ENCODE measurements around the gene ASXL1.
"Not testable (repeated sequence)": the region's sequence is repeated elsewhere in the genome, so short reads cannot be mapped to it uniquely, and the experiment has no call there.

ASXL1 gene

GRCh38 chr20:32362901-32363364 lies 4.8 kb downstream of the ASXL1 start:
- no peak for DNase-seq (ENCODE audit: low read depth)

GRCh38 chr20:32363492-32363891 lies 5.4 kb downstream of the ASXL1 start:
- no peak for DNase-seq (ENCODE audit: low read depth)

GRCh38 chr20:32364554-32365208 lies 6.5 kb downstream of the ASXL1 start:
- DNase-seq (ENCODE audit: low read depth) = no peak

- no peak for DNase-seq (ENCODE audit: low read depth)
Measured at GRCh38 chr20:32365564-32365963, 7.4 kb downstream of the ASXL1 start.

GRCh38 chr20:32366380-32366779 lies 8.2 kb downstream of the ASXL1 start:
- DNase-seq (ENCODE audit: low read depth) = no peak

- DNase-seq (ENCODE audit: low read depth) = no peak
Measured at GRCh38 chr20:32368323-32368722, 10.2 kb downstream of the ASXL1 start.

- no peak for DNase-seq (ENCODE audit: low read depth)
Measured at GRCh38 chr20:32368925-32369324, 10.8 kb downstream of the ASXL1 start.

GRCh38 chr20:32370897-32371296 lies 12.8 kb downstream of the ASXL1 start:
- no peak for DNase-seq (ENCODE audit: low read depth)

GRCh38 chr20:32378461-32378860 lies 20.3 kb downstream of the ASXL1 start:
- DNase-seq (ENCODE audit: low read depth) = no peak

GRCh38 chr20:32380037-32380436 lies 21.9 kb downstream of the ASXL1 start:
- DNase-seq (ENCODE audit: low read depth) = not testable (repeated sequence)

- DNase-seq (ENCODE audit: low read depth) = no peak
Measured at GRCh38 chr20:32380745-32381144, 22.6 kb downstream of the ASXL1 start.

- no peak for DNase-seq (ENCODE audit: low read depth)
Measured at GRCh38 chr20:32382102-32382950, 24.2 kb downstream of the ASXL1 start.

- DNase-seq (ENCODE audit: low read depth) = not testable (repeated sequence)
Measured at GRCh38 chr20:32383441-32383840, 25.3 kb downstream of the ASXL1 start.

GRCh38 chr20:32385541-32385940 lies 27.4 kb downstream of the ASXL1 start:
- no peak for DNase-seq (ENCODE audit: low read depth)

- DNase-seq (ENCODE audit: low read depth) = no peak
Measured at GRCh38 chr20:32386091-32386490, 28.0 kb downstream of the ASXL1 start.

GRCh38 chr20:32387252-32387651 lies 29.1 kb downstream of the ASXL1 start:
- DNase-seq (ENCODE audit: low read depth) = no peak

GRCh38 chr20:32391003-32391402 lies 32.9 kb downstream of the ASXL1 start:
- DNase-seq (ENCODE audit: low read depth) = no peak

- no peak for DNase-seq (ENCODE audit: low read depth)
Measured at GRCh38 chr20:32395066-32395465, 36.9 kb downstream of the ASXL1 start.

- DNase-seq (ENCODE audit: low read depth) = no peak
Measured at GRCh38 chr20:32396646-32397160, 38.6 kb downstream of the ASXL1 start.

GRCh38 chr20:32397567-32398084 lies 39.5 kb downstream of the ASXL1 start:
- no peak for DNase-seq (ENCODE audit: low read depth)

GRCh38 chr20:32400476-32400875 lies 42.3 kb downstream of the ASXL1 start:
- no peak for DNase-seq (ENCODE audit: low read depth)

GRCh38 chr20:32404017-32404416 lies 45.9 kb downstream of the ASXL1 start:
- no peak for DNase-seq (ENCODE audit: low read depth)

GRCh38 chr20:32406701-32407100 lies 48.6 kb downstream of the ASXL1 start:
- no peak for DNase-seq (ENCODE audit: low read depth)
